ENCODE results near the gene E2F6.

The E2F6 gene

GRCh38 chr2:11421863-11422490, 44.0 kb downstream of the E2F6 start:
- Histone ChIP-seq H3K9me3 (ENCODE audit: low read length) (no peaks in the 10 kb centered on the region), H3K27me3 (ENCODE audit: control insufficient read depth in 1 of 2, insufficient read depth in 2 of 2, low read length in 2 of 2) (no peaks in the 10 kb centered on the region), H3K36me3 (ENCODE audit: insufficient read depth, low read length) (no peaks in the 10 kb centered on the region), H3K4me1 (ENCODE audit: insufficient read depth, low read length) (no peaks in the 10 kb centered on the region), H3K9ac (ENCODE audit: low read length) (no peak overlapping the region), H3K4me3 (ENCODE audit: low read depth in 1 of 2, low read length in 2 of 2) (no peak overlapping the region), H3K27ac (ENCODE audit: low read depth, low read length) (no peak overlapping the region)

- H3K4me3 ChIP-seq (ENCODE audit: low read depth in 1 of 2, low read length in 2 of 2), result no peak overlapping the region
- no peak overlapping the region for H3K27ac ChIP-seq (ENCODE audit: low read depth, low read length)
Measured at GRCh38 chr2:11420671-11421070, 45.3 kb downstream of the E2F6 start.

GRCh38 chr2:11420190-11420589, 45.8 kb downstream of the E2F6 start:
- Histone ChIP-seq H3K9me3 (ENCODE audit: low read length) (no peaks in the 10 kb centered on the region), H3K36me3 (ENCODE audit: insufficient read depth, low read length) (no peaks in the 10 kb centered on the region), H3K27ac (ENCODE audit: low read depth, low read length) (no peak overlapping the region), H3K4me3 (ENCODE audit: low read depth in 1 of 2, low read length in 2 of 2) (no peak overlapping the region), H3K27me3 (ENCODE audit: control insufficient read depth in 1 of 2, insufficient read depth in 2 of 2, low read length in 2 of 2) (no peaks in the 10 kb centered on the region), H3K9ac (ENCODE audit: low read length) (no peak overlapping the region), H3K4me1 (ENCODE audit: insufficient read depth, low read length) (no peaks in the 10 kb centered on the region)

More at GRCh38 chr2:11420671-11421070, 45.3 kb downstream of the E2F6 start:
- no peak overlapping the region for H3K9ac ChIP-seq (ENCODE audit: low read length)
- no peaks in the 10 kb centered on the region for H3K36me3 ChIP-seq (ENCODE audit: insufficient read depth, low read length)
- no peaks in the 10 kb centered on the region for H3K27me3 ChIP-seq (ENCODE audit: control insufficient read depth in 1 of 2, insufficient read depth in 2 of 2, low read length in 2 of 2)
- no peaks in the 10 kb centered on the region for H3K9me3 ChIP-seq (ENCODE audit: low read length)
- H3K4me1 ChIP-seq (ENCODE audit: insufficient read depth, low read length), result no peaks in the 10 kb centered on the region

GRCh38 chr2:11419781-11420180, 46.2 kb downstream of the E2F6 start:
- H3K27me3 ChIP-seq (ENCODE audit: control insufficient read depth in 1 of 2, insufficient read depth in 2 of 2, low read length in 2 of 2), result no peaks in the 10 kb centered on the region
- H3K9ac ChIP-seq (ENCODE audit: low read length), result no peak overlapping the region
- H3K4me1 ChIP-seq (ENCODE audit: insufficient read depth, low read length), result no peaks in the 10 kb centered on the region
- no peaks in the 10 kb centered on the region for H3K36me3 ChIP-seq (ENCODE audit: insufficient read depth, low read length)
- no peak overlapping the region for H3K27ac ChIP-seq (ENCODE audit: low read depth, low read length)
- H3K4me3 ChIP-seq (ENCODE audit: low read depth in 1 of 2, low read length in 2 of 2), result no peak overlapping the region
- no peaks in the 10 kb centered on the region for H3K9me3 ChIP-seq (ENCODE audit: low read length)

DNA sequence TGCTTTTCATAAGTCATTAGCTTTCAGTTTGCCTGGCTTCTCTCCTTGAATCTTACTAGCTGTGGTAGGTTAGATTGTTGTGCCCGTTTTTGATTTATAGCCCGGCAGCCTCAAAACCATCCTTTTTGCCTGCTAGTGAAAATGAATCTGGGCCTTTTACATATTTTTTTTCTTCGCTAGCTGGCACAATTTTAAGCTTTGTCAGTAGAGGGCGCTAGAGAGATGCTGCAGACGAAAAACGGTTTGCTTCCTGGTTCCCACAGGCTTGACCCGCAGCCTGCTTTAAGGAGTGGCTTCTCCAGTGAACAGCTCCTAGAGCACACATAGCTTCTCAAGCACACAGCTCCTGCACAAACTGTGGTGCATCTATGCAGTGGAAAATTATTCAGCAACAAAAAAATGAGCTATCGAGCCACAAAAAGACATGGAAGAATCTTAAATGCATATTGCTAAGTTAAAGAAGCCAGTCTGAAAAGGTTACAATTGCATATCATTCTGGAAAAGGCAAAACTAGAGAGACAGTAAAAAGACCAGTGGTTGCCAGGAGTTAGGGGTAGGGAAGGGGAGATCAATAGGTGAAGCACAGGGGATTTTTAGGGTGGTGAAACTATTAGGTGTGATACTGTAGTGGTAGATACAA, 47.9 kb downstream of the E2F6 start:
- no peaks in the 10 kb centered on the region for H3K9me3 ChIP-seq (ENCODE audit: low read length)
- no peak overlapping the region for H3K4me3 ChIP-seq (ENCODE audit: low read depth in 1 of 2, low read length in 2 of 2)
- H3K4me1 ChIP-seq (ENCODE audit: insufficient read depth, low read length), result no peaks in the 10 kb centered on the region
- no peaks in the 10 kb centered on the region for H3K36me3 ChIP-seq (ENCODE audit: insufficient read depth, low read length)
- H3K27me3 ChIP-seq (ENCODE audit: control insufficient read depth in 1 of 2, insufficient read depth in 2 of 2, low read length in 2 of 2), result no peaks in the 10 kb centered on the region
- H3K9ac ChIP-seq (ENCODE audit: low read length), result no peak overlapping the region
- no peak overlapping the region for H3K27ac ChIP-seq (ENCODE audit: low read depth, low read length)

DNA sequence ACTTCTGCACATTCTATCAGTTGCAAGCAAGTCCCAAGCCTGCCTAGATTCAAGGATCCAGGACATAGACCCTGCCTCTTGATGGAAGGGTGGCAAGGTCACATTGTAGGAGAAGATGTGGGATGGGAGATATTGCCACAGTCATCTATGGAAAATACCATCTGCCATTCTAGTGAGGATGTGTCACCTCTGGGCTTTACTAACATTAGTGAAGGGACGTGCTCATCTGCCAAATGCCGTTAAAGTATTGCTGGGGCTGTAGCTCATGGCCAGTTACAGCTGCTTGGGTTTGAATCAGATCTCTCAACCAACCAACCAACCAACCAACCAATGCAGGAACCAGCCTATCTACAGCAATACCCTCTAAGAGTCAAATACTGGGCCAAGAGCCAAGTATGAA, 49.0 kb downstream of the E2F6 start:
- H3K4me3 ChIP-seq (ENCODE audit: low read depth in 1 of 2, low read length in 2 of 2), result no peak overlapping the region
- no peaks in the 10 kb centered on the region for H3K9me3 ChIP-seq (ENCODE audit: low read length)
- H3K36me3 ChIP-seq (ENCODE audit: insufficient read depth, low read length), result no peaks in the 10 kb centered on the region
- no peak overlapping the region for H3K9ac ChIP-seq (ENCODE audit: low read length)
- H3K4me1 ChIP-seq (ENCODE audit: insufficient read depth, low read length), result peaks cover 5% of the 10 kb centered on the region
- no peaks in the 10 kb centered on the region for H3K27me3 ChIP-seq (ENCODE audit: control insufficient read depth in 1 of 2, insufficient read depth in 2 of 2, low read length in 2 of 2)
- H3K27ac ChIP-seq (ENCODE audit: low read depth, low read length), result no peak overlapping the region

DNA sequence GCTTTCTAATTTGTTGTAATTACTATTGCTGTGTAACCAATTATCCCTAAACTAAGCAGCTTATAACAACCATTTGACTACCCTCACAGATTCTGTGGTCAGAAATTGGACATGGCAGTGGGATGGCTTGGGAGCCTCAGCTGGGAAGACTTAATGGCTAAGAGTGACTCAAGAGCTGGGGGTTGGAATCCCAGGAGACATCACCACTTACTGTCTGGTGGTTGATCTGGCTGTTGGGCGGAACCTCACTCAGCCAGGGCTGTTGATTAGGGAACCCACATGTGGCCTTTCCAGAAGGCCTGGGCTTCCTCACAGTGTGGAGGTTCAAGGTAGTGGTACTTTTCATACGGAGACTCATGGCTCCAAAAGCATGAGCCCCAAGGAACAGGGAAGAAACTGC, 49.8 kb downstream of the E2F6 start:
- H3K9ac ChIP-seq (ENCODE audit: low read length), result no peak overlapping the region

GRCh38 chr2:11414372-11415124, 51.4 kb downstream of the E2F6 start:
- Histone ChIP-seq H3K9me3 (ENCODE audit: low read length) (no peaks in the 10 kb centered on the region), H3K27ac (ENCODE audit: low read depth, low read length) (no peak overlapping the region), H3K36me3 (ENCODE audit: insufficient read depth, low read length) (no peaks in the 10 kb centered on the region), H3K9ac (ENCODE audit: low read length) (no peak overlapping the region), H3K27me3 (ENCODE audit: control insufficient read depth in 1 of 2, insufficient read depth in 2 of 2, low read length in 2 of 2) (no peaks in the 10 kb centered on the region), H3K4me1 (ENCODE audit: insufficient read depth, low read length) (peaks cover 5% of the 10 kb centered on the region), H3K4me3 (ENCODE audit: low read depth in 1 of 2, low read length in 2 of 2) (no peak overlapping the region)

More for the DNA sequence above, 49.8 kb downstream of the E2F6 start:
- Histone ChIP-seq H3K4me1 (ENCODE audit: insufficient read depth, low read length) (peaks cover 5% of the 10 kb centered on the region), H3K9me3 (ENCODE audit: low read length) (no peaks in the 10 kb centered on the region), H3K36me3 (ENCODE audit: insufficient read depth, low read length) (no peaks in the 10 kb centered on the region), H3K27me3 (ENCODE audit: control insufficient read depth in 1 of 2, insufficient read depth in 2 of 2, low read length in 2 of 2) (no peaks in the 10 kb centered on the region), H3K27ac (ENCODE audit: low read depth, low read length) (no peak overlapping the region), H3K4me3 (ENCODE audit: low read depth in 1 of 2, low read length in 2 of 2) (no peak overlapping the region)

- Histone ChIP-seq H3K9ac (ENCODE audit: low read length) (no peak overlapping the region), H3K4me3 (ENCODE audit: low read depth in 1 of 2, low read length in 2 of 2) (peak overlapping the region in 1 of 2 donors; percentile 7)
Measured at GRCh38 chr2:11412449-11412810, 53.5 kb downstream of the E2F6 start.

GRCh38 chr2:11411768-11412448, 54.1 kb downstream of the E2F6 start:
- peak overlapping the region; percentile 0 to 7 for H3K4me3 ChIP-seq (ENCODE audit: low read depth in 1 of 2, low read length in 2 of 2)
- H3K27ac ChIP-seq (ENCODE audit: low read depth, low read length), result no peak overlapping the region

More at GRCh38 chr2:11412449-11412810, 53.5 kb downstream of the E2F6 start:
- H3K27ac ChIP-seq (ENCODE audit: low read depth, low read length), result no peak overlapping the region
- H3K36me3 ChIP-seq (ENCODE audit: insufficient read depth, low read length), result no peaks in the 10 kb centered on the region
- peaks cover 5% of the 10 kb centered on the region for H3K4me1 ChIP-seq (ENCODE audit: insufficient read depth, low read length)
- no peaks in the 10 kb centered on the region for H3K9me3 ChIP-seq (ENCODE audit: low read length)
- no peaks in the 10 kb centered on the region for H3K27me3 ChIP-seq (ENCODE audit: control insufficient read depth in 1 of 2, insufficient read depth in 2 of 2, low read length in 2 of 2)

GRCh38 chr2:11411244-11411643, 54.7 kb downstream of the E2F6 start:
- no peak overlapping the region for H3K4me3 ChIP-seq (ENCODE audit: low read depth in 1 of 2, low read length in 2 of 2)
- no peaks in the 10 kb centered on the region for H3K9me3 ChIP-seq (ENCODE audit: low read length)
- no peaks in the 10 kb centered on the region for H3K36me3 ChIP-seq (ENCODE audit: insufficient read depth, low read length)
- peaks cover 5% of the 10 kb centered on the region for H3K4me1 ChIP-seq (ENCODE audit: insufficient read depth, low read length)
- H3K9ac ChIP-seq (ENCODE audit: low read length), result no peak overlapping the region
- H3K27me3 ChIP-seq (ENCODE audit: control insufficient read depth in 1 of 2, insufficient read depth in 2 of 2, low read length in 2 of 2), result no peaks in the 10 kb centered on the region
- no peak overlapping the region for H3K27ac ChIP-seq (ENCODE audit: low read depth, low read length)

More at GRCh38 chr2:11411768-11412448, 54.1 kb downstream of the E2F6 start:
- no peaks in the 10 kb centered on the region for H3K9me3 ChIP-seq (ENCODE audit: low read length)
- H3K36me3 ChIP-seq (ENCODE audit: insufficient read depth, low read length), result no peaks in the 10 kb centered on the region
- H3K27me3 ChIP-seq (ENCODE audit: control insufficient read depth in 1 of 2, insufficient read depth in 2 of 2, low read length in 2 of 2), result no peaks in the 10 kb centered on the region
- H3K4me1 ChIP-seq (ENCODE audit: insufficient read depth, low read length), result peaks cover 5% of the 10 kb centered on the region
- H3K9ac ChIP-seq (ENCODE audit: low read length), result no peak overlapping the region
